Measurements from ENCODE around the gene BOLA2B.
"Not testable (repeated sequence)": the region's sequence is repeated elsewhere in the genome, so short reads cannot be mapped to it uniquely, and the experiment has no call there.

The BOLA2B gene

DNA sequence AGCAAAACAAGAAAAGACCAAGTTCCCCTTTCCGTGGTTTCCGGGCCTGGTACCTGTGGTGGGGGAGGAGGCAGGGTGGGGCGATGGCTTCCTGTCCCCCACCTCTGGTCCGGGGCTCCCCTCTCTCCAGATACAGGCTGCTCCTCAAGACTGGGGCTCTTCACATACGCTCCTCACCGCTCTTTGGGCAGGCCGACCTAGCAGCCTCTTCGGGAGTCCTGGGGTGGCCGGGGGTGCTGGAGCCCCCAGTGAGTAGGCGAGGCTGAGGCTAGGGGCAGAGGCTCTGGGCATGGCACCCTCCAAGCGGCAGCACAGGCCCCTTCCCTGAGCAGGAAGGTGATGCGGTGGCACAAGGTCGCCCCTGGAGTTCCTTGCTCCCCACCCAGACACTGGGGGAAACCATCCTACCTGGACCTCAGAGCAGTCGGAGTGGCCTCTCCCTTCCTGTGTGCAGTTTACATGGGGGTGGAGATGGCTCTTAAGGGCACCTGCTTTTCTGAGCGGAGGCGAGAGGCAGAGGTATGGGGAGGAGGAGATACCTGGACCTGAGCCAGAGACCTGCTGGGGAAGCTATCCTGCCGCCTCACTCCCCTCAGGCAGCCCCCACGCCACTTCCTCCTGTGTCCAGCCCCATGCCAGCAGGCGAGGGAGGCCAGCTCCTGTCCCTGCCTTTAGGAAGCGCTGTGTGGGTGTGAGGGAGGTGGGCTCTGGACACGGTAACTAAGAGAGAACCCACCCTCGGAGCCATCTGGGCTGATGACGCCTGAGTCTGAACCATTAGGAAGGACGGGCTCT lies 9.2 kb downstream of the BOLA2B start:
- DNase-seq (ENCODE audit: low read depth), result peak; percentile 35

DNA sequence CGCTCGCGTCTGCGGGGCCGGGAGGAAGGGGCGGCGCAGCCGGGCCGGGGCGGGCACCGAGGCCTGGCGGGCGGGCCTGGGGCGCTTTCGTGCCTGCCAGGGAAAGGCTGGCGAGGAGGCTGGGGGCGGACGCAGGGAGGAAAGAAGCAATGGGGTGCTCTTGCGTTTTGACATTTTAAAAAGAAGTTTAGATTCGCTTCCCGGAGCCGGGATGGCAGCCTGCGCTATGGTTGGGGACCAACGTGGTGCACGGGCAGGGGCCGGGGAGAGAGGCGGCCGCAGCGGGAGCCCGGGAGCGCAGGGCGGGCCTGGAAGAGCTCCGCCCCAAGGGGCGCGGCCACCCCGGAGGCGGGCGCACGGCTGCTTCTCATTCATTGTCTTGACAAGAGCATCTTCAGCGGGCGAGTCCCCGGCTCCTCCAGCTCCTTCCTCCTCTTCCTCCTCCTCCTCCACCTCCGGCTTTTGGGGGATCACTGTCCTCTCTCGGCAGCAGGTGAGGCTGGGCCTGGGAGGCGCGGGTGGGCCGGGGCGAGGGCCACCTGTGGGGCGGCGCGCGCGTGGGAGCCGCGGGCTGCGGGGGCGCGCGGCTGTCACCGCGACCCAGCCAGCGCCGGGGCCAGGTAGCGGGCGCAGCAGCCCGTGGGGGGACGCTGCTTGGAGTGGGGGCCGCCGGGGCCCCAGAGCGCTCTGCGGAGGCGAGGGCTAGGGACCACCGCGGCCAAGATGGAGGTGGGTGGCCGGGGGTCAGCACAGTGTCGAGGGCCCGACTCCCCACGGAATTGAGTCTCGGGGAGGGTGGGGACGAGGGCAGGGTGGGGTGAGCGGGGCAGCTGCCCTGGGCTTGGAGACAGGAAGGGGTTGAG lies 10.0 kb downstream of the BOLA2B start, which contains the start of gene CORO1A:
TSS of gene CORO1A (plus strand) at position 370 of the 863 bp plus-strand sequence. CDS start 1,608 bp downstream, outside the sequence.
- peak; percentile 60 for DNase-seq (ENCODE audit: low read depth)

DNA sequence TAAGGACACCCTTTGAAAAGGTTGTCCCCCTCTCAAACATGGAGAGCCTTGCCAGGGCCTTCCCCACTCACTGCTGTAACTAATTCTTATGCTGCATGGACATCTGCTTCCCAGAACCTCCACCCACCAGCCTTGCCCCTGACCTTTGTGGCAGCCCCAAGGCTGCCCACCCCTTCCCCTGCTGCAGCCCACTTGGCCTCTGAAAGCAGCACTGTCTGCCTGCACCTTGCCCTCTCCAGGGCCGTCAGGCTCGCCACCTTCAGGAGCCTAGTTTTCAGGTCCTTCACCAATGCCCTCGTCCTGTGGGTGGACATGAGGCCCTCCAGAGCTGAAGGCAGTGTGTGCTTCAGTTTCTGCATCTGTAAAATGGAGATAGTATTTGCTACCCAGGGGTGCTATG lies 12.7 kb downstream of the BOLA2B start:
- no peak for DNase-seq (ENCODE audit: low read depth)

DNA sequence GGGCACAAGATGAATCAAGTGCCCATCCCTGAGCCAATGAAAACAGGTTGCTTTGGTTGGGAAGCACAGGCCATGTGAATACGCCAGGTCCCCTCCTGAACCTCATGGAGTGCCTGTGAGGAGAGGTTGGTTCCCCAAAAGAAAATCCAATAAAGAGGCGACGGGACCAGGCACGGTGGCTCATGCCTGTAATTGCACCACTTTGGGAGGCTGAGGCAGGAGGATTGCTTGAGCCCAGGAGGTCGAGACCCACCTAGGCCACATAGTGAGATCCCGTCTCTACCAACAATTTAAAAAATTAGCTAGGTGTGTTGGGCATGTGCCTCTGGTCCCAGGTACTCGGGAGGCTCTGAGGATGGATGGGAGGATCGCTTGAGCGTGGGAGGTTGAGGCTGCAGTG lies 13.5 kb downstream of the BOLA2B start:
- DNase-seq (ENCODE audit: low read depth), result no peak

DNA sequence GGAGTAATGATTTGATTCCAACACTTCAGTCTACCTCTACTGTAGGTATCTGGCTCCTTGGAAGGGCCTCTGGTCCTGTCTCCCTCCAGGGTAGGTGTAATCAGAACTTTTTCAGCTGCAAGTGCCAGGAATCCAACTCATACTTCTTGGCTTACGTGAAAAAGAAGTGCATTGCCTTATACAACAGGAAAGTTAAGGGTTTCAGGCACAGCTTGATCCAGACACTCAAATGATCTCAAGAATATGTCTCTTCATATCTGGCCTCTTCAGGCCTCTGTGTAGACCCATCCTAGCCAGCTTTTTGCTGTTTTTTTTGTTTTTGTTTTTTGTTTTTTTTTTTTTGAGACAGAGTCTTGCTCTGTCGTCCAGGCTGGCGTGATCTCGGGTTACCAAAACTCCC lies 14.3 kb downstream of the BOLA2B start:
- no peak for DNase-seq (ENCODE audit: low read depth)

DNA sequence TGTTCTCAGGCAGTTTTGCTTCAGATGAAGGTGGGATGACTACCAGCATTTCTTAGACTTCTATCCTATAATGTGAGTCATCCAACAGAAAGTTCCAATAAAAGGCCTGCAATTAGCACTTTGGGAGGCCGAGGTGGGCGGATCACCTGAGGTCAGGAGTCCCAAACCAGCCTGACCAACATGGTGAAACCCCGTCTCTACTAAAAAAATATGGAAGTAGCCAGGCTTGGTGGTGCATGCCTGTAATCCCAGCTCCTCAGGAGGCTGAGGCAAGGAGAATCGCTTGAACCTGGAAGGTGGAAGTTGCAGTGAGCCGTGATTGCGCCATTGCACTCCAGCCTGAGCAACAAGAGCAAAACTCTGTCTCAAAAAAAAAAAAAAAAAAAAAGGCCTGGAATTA lies 16.6 kb downstream of the BOLA2B start:
- not testable (repeated sequence) for DNase-seq (ENCODE audit: low read depth)

DNA sequence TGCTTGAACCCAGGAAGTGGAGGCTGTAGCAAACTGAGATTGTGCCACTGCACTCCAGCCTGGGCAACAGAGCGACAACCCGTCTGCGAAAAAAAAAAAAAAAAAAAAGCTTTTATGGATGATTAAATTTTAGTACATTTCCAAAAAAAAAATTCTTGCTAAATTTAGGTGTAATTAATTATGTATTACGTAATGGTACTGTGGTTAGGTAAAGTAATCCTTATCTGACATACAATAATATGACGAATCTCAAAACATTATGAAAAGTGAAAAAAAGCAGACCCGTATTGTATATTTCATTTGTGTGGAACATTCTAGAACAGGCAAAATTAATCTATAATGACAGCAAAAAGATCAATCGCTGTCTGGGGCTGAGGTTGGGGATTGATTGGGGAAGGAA lies 20.4 kb downstream of the BOLA2B start:
- no peak for DNase-seq (ENCODE audit: low read depth)

DNA sequence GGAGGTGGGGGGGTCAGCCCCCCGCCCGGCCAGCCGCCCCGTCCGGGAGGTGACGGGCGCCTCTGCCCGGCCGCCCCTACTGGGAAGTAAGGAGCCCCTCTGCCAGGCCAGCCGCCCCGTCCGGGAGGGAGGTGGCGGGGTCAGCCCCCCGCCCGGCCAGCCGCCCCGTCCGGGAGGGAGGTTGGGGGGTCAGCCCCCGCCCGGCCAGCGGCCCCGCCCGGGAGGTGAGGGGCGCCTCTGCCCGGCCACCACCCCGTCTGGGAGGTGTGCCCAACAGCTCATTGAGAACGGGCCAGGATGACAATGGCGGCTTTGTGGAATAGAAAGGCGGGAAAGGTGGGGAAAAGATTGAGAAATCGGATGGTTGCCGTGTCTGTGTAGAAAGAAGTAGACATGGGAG lies 23.3 kb downstream of the BOLA2B start:
- not testable (repeated sequence) for DNase-seq (ENCODE audit: low read depth)

DNA sequence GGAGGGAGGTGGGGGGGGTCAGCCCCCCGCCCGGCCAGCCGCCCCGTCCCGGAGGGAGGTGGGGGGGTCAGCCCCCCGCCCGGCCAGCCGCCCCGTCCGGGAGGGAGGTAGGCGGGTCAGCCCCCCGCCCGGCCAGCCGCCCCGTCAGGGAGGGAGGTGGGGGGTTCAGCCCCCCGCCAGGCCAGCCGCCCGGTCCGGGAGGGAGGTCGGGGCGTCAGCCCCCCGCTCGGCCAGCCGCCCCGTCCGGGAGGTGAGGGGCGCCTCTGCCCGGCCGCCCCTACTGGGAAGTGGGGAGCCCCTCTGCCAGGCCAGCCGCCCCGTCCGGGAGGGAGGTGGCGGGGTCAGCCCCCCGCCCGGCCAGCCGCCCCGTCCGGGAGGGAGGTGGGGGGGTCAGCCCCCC lies 24.1 kb downstream of the BOLA2B start:
- DNase-seq (ENCODE audit: low read depth), result not testable (repeated sequence)

DNA sequence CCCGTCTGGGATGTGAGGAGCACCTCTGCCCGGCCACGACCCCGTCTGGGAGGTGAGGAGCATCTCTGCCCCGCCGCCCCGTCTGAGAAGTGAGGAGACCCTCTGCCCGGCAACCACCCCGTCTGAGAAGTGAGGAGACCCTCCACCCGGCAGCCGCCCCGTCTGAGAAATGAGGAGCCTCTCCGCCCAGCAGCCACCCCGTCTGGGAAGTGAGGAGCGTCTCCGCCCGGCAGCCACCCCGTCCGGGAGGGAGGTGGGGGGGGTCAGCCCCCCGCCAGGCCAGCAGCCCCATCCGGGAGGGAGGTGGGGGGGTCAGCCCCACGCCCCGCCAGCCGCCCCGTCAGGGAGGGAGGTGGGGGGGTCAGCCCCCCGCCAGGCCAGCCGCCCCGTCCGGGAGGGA lies 24.7 kb downstream of the BOLA2B start:
- not testable (repeated sequence) for DNase-seq (ENCODE audit: low read depth)

DNA sequence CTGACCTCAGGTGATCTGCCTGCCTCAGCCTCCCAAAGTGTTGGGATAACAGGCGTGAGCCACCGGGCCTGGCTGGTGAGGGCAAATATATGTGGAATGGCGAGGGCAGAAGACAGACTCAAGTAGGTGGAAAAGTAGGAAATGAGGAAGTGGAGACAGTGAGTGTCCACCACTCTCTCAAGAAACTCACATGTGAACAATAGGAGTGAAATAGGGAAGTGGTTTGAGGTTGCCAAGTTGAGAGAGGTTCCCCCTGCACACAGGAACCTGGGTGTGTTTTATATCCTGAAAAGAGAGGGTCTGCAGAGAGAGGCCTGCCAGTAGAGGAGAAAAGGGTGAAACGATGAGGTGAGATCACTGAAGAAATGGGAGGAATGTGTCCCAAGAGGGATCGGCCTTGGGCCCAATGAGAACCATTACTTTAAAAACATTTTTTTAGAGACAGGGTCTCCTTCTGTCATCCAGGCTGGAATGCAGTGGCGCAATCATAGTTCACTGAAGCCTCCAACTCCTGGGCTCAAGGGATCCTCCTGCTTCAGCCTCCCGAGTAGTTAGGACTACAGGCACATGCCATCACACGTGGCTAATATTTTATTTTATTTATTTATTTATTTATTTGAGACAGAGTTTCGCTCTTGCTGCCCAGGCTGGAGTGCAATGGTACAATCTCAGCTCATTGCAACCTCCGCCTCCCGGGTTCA lies 27.1 kb downstream of the BOLA2B start:
- DNase-seq (ENCODE audit: low read depth), result no peak

DNA sequence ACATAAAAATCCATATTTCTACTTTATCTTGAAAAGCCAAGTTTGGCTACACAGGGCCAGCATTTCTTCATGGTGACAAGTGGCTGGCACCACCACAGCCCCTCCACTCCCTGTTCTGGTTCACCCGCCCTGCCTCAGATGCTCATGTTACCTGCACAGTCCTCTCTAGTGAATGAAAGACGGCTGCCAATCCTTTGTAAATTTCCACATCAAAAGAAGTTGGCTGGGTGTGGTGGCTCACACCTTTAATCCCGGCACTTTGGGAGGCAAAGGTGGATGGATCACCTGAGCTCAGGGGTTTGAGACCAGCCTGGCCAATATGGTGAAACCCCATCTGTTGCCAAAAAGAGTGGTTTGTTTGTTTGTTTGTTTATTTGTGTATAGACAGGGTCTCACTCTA lies 29.9 kb downstream of the BOLA2B start:
- no peak for DNase-seq (ENCODE audit: low read depth)

DNA sequence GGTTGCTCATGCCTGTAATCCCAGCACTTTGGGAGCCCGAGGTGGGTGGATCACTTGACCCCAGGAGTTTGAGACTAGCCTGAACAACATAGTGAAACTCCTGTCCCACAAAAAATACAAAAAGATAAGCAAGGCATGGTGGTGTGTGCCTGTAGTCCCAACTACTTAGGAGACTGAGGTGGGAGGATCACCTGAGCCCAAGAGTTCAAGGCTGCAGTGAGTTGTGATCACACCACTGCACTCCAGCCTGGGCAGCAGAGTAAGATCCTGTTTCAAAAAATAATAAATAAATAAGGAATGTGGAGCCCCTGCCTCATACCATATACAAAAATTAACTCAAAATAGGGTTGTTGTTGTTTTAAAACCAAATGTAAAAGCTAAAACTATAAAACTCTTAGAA lies 36.3 kb downstream of the BOLA2B start:
- DNase-seq (ENCODE audit: low read depth), result no peak

DNA sequence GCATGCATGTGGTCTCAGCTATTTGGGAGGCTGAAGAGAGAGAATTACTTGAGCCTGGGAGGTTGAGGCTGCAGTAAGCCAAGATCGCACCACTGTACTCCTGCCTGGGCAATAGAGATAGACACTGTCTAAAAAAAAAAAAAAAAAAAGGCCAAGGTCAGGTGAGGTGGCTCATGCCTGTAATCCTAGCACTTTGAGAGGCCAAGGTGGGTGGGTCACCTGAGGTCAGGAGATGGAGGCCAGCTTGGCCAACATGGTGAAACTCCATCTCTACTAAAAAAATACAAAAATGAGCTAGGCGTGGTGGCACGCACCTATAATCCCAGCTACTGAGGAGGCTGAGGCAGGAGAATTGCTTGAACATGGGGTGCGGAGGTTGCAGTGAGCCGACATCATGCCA lies 38.3 kb downstream of the BOLA2B start:
- DNase-seq (ENCODE audit: low read depth), result no peak

DNA sequence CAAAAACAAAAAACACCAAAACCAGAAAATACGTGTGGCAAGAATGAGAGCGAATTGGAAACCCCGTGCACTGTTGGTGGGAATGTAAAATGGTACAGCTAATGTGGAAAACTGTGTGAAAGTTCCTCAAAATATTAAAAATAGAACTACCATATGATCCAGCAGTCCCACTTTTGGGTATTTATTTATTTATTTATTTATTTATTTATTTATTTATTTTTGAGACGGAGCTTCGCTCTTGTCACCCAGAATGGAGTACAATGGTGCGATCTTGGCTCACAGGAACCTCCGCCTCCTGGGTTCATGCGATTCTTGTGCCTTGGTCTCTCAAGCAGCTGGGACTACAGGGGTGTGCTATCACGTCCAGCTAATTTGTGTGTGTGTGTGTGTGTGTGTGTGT lies 40.9 kb downstream of the BOLA2B start:
- no peak for DNase-seq (ENCODE audit: low read depth)

DNA sequence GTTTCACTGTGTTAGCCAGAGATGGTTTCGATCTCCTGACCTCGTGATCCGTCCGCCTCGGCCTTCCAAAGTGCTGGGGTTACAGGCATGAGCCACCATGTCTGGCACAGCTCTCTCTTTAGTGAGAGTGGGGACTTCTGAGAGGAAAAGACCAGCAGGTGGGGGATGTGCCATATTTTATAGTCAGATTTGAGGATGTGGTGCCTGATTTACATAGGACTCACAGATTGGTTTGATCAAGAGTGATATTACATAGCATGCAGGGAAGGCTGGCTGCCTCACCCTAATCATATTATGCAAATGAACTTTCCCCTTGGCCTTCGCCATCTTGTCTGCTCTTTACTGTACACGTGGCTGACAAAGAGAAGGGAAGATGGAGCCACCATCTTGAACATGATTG lies 42.4 kb downstream of the BOLA2B start:
- no peak for DNase-seq (ENCODE audit: low read depth)

DNA sequence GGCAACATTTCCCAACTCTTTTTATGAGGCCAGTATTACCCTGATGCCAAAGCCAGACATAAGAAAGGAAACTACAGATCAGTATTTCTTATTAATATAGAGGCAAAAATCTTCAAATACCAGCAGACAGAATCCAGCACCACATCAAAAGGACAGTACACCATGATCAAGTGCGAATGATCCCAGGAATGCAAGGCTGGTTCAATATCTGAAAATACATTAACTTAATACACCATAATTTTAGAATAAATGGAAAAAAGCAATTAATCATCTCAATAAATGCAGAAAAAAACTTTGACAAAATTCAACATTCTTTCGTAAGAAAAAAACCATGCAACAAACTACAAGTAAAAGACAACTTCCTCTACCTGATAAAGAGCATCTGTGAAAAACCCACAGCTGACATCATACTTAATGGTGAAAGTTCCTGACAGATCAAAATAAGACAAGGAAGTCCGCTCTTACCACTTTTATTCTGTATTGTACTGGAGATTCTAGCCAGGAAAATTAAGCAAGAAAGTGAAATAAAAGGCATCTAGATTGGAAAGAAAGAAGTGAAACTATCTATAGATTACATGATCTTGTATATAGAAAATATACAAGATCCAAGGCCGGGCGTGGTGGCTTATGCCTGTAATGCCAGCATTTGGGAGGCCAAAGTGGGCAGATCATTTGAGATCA lies 44.1 kb downstream of the BOLA2B start:
- DNase-seq (ENCODE audit: low read depth), result no peak

DNA sequence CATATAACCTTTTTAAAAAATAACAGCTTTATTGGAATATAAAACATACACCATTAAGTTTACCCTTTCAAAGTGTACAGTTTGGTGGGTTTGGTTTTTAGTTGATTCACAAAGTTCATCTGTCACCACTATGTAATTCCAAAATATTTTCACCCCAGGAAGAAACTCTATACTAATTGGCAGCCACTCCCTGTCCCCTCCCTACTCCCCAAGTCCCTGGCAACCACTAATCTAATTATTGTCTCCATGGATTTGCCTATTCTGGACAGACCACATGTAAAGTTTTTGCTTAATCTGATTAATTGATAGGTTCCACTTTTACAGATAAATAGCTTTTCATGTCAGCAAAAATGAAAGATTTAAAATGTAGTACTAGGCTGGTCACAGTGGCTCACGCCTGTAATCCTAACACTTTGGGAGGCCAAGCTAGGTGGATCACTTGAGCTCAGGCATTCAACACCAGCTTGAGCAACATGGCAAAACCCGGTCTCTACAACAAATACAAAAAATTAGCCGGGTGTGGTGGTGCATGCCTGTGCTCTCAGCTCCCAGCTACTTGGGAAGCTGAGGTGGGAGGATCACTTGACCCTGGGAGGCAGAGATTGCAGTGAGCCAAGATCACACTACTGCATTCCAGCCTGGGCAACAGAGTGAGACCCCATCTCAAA lies 45.5 kb downstream of the BOLA2B start:
- no peak for DNase-seq (ENCODE audit: low read depth)

DNA sequence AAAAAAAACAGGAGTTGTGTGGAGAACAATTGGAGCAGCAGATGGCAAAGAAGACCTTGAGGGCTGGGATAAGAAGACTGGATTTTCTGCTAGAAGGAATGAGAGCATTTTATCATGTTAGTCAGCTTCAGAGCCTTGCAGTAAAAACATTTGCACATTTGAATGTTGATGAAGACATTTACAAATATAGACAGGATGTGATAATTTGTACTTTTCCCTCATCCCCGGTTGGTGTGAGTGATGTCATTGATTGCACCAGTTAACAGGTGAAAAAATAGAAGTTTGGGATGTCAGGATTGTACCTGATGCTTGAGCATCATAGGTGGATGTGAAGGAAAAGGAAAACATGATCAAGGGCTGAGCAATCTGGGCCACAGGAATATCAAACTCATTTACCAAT lies 47.8 kb downstream of the BOLA2B start:
- no peak for DNase-seq (ENCODE audit: low read depth)

DNA sequence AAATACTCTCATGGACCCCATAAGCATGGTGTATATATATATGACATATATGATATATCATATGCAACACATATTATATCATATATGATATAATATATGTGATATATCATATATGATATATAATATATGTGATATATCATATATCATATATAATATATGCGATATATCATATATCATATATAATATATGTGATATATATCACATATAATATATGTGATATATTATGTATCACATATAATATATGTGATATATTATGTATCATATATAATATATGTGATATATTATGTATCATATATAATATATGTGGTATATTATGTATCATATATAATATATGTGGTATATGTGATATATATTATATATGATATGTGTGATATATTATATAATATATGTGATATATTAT lies 48.5 kb downstream of the BOLA2B start:
- no peak for DNase-seq (ENCODE audit: low read depth)

DNA sequence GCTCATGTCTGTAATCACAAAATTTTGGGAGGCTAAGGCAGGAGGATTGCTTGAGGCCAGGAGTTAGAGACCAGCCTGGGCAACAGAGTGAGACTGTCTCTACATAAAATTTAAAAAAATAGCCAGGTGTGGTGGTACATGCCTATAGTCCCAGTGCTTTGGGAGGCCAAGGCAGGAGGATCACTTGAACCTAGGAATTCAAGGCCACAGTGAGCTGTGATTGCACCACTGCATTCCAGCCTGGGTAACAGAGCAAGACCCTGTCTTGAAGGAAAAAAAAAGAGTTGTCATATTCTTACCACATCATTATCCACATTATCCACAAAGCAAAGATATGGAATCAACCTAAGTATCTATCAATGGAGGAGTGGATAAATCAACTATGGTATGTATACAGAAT lies 49.4 kb downstream of the BOLA2B start:
- DNase-seq (ENCODE audit: low read depth), result no peak

DNA sequence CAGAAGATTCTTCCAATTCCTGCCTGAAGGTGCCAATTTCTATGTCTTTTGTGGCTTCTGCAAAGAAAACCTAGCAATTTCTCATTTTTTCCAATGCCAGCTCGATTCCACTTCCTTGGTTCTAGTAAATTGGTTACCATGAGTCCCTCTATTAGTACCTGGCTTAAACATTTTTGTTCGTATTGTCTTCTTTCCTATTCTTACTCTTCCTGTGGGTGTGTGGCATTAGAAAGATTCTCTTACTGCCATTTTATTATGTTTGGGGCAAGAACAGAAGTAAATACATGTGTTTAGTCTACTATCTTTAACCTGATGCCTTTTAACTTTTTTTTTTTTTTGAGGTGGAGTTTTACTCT lies 50.1 kb downstream of the BOLA2B start:
- DNase-seq (ENCODE audit: low read depth), result no peak

Data from stimulated activated CD8-positive, alpha-beta memory T cell treated with anti-CD3 and anti-CD28 coated beads, Interleukin-15, amount 100 ng/mL, for 24 hours (primary cell).